ENCODE measurements around the gene CLDN3.

CLDN3 gene

GRCh38 chr7:73719806-73720169 lies 50.3 kb downstream of the CLDN3 start:
- TF ChIP-seq, protein P1, sequence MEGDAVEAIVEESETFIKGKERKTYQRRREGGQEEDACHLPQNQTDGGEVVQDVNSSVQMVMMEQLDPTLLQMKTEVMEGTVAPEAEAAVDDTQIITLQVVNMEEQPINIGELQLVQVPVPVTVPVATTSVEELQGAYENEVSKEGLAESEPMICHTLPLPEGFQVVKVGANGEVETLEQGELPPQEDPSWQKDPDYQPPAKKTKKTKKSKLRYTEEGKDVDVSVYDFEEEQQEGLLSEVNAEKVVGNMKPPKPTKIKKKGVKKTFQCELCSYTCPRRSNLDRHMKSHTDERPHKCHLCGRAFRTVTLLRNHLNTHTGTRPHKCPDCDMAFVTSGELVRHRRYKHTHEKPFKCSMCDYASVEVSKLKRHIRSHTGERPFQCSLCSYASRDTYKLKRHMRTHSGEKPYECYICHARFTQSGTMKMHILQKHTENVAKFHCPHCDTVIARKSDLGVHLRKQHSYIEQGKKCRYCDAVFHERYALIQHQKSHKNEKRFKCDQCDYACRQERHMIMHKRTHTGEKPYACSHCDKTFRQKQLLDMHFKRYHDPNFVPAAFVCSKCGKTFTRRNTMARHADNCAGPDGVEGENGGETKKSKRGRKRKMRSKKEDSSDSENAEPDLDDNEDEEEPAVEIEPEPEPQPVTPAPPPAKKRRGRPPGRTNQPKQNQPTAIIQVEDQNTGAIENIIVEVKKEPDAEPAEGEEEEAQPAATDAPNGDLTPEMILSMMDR (IDR thresholded peaks at IDR 0.05) = no peak
- Histone ChIP-seq H3K27ac (no peak overlapping the region), H3K9me3 (no peaks in the 10 kb centered on the region), H3K36me3 (no peaks in the 10 kb centered on the region), H3K4me1 (ENCODE audit: control insufficient read depth in 1 of 2, insufficient read depth in 1 of 2, low read depth in 1 of 2, low read length in 1 of 2) (peaks cover 25 to 27% of the 10 kb centered on the region in 2 experiments), H3K27me3 (peaks cover 97% of the 10 kb centered on the region), H3K4me3 (ENCODE audit: low read depth in 1 of 2, low read length in 1 of 2) (peak overlapping the region in 1 of 2 experiments; percentile 37)
